ENCODE data around the gene VPS4B.

DNA sequence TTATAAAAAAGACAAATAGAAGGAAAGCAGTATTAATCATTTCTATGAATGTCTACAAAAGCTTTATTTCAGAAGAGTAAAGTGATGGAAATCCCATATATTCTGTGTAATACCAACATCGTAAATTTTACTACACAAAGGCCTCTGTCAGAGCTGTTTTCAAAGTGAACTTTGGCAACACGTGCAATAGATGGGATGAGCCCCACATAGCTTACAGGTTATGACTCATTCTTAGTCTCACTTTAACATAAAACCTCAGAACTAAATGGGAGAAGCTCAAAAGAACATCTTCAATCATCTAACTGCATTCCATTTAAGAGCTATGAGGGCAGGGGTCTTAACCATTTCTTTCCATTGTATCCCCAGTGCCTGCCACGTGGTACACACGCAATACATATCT is 11.5 kb downstream of the VPS4B start:
- TF ChIP-seq, protein P1, sequence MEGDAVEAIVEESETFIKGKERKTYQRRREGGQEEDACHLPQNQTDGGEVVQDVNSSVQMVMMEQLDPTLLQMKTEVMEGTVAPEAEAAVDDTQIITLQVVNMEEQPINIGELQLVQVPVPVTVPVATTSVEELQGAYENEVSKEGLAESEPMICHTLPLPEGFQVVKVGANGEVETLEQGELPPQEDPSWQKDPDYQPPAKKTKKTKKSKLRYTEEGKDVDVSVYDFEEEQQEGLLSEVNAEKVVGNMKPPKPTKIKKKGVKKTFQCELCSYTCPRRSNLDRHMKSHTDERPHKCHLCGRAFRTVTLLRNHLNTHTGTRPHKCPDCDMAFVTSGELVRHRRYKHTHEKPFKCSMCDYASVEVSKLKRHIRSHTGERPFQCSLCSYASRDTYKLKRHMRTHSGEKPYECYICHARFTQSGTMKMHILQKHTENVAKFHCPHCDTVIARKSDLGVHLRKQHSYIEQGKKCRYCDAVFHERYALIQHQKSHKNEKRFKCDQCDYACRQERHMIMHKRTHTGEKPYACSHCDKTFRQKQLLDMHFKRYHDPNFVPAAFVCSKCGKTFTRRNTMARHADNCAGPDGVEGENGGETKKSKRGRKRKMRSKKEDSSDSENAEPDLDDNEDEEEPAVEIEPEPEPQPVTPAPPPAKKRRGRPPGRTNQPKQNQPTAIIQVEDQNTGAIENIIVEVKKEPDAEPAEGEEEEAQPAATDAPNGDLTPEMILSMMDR (IDR thresholded peaks at IDR 0.05 in 2 of 3, conservative IDR thresholded peaks at IDR 0.05 in 1 of 3; ENCODE audit: control insufficient read depth in 2 of 3, extremely low read depth in 1 of 3, insufficient read depth in 1 of 3, low read depth in 3 of 3, low read length in 3 of 3) = no peak
- no peak for TF ChIP-seq POLR2AphosphoS2 (IDR thresholded peaks at IDR 0.05; ENCODE audit: low read depth, low read length)
- TF ChIP-seq MXI1 (IDR thresholded peaks at IDR 0.05; ENCODE audit: low read depth, low read length) = no peak

Measured in GM12878 (cell line).